Mucosa of rectum (tissue), 2 donors: ENCODE measurements around the gene DMAP1.
A peak's percentile ranks its signal among the peaks of the same experiment; 100 is the strongest.

Experiments used
- H3K27ac ChIP-seq, 2 donors: one replicate each; pipeline ENCODE4 v1.7.0; 2013; ENCODE audit warnings: inconsistent platforms in 2 of 2, low read depth in 2 of 2, low read length in 2 of 2
- H3K27me3 ChIP-seq, 2 donors: one replicate each; pipeline ENCODE4 v1.7.0; 2013; ENCODE audit warnings: low read length in 2 of 2; ENCODE audit not compliant: control insufficient read depth in 2 of 2, insufficient read depth in 2 of 2
- H3K36me3 ChIP-seq, 2 donors: one replicate each; pipeline ENCODE4 v1.7.0; 2013; ENCODE audit warnings: low read length in 2 of 2; ENCODE audit not compliant: control insufficient read depth in 2 of 2, insufficient read depth in 2 of 2
- H3K4me1 ChIP-seq, 2 donors: one replicate each; pipeline ENCODE4 v1.7.0; 2013; ENCODE audit warnings: low read length in 2 of 2, mild to moderate bottlenecking in 1 of 2; ENCODE audit not compliant: control insufficient read depth in 2 of 2, insufficient read depth in 2 of 2
- H3K4me3 ChIP-seq, 2 donors: one replicate each; pipeline ENCODE4 v1.7.0; 2013; ENCODE audit warnings: low read length in 2 of 2
- H3K9ac ChIP-seq, 2 donors: one replicate each; pipeline ENCODE4 v1.7.0; 2013; ENCODE audit warnings: low read length in 2 of 2, low read depth in 1 of 2, mild to moderate bottlenecking in 1 of 2
- H3K9me3 ChIP-seq, 2 donors: one replicate each; pipeline ENCODE4 v1.7.0; 2013; ENCODE audit warnings: low read length in 2 of 2; ENCODE audit not compliant: control insufficient read depth in 2 of 2
- donor health status: healthy.
- donor health status: Normal muscosa, but diverticular disease.

Gene DMAP1

GRCh38 chr1:44227211-44227610 is 13.9 kb downstream of the DMAP1 start:
- peaks cover 0 to 3% of the 10 kb centered on the region in 2 donors for H3K36me3 ChIP-seq
- no peaks in the 10 kb centered on the region for H3K9me3 ChIP-seq
- no peak overlapping the region for H3K9ac ChIP-seq
- H3K4me1 ChIP-seq, result peaks cover 0 to 5% of the 10 kb centered on the region in 2 donors
- no peak overlapping the region for H3K27ac ChIP-seq
- no peaks in the 10 kb centered on the region for H3K27me3 ChIP-seq
- no peak overlapping the region for H3K4me3 ChIP-seq

- Histone ChIP-seq H3K9me3 (no peaks in the 10 kb centered on the region), H3K27me3 (no peaks in the 10 kb centered on the region), H3K36me3 (no peaks in the 10 kb centered on the region), H3K4me1 (peaks cover 0 to 5% of the 10 kb centered on the region in 2 donors), H3K9ac (no peak overlapping the region), H3K27ac (no peak overlapping the region), H3K4me3 (no peak overlapping the region)
These were observed 14.9 kb downstream of the DMAP1 start for GRCh38 chr1:44228218-44228617.

GRCh38 chr1:44229435-44230167 is 16.3 kb downstream of the DMAP1 start:
- Histone ChIP-seq H3K4me3 (no peak overlapping the region), H3K9ac (no peak overlapping the region), H3K36me3 (no peaks in the 10 kb centered on the region), H3K4me1 (peaks cover 0 to 5% of the 10 kb centered on the region in 2 donors), H3K27ac (no peak overlapping the region), H3K9me3 (no peaks in the 10 kb centered on the region), H3K27me3 (no peaks in the 10 kb centered on the region)

GRCh38 chr1:44230796-44231195 is 17.5 kb downstream of the DMAP1 start:
- H3K4me3 ChIP-seq, result no peak overlapping the region
- H3K27me3 ChIP-seq, result no peaks in the 10 kb centered on the region
- H3K36me3 ChIP-seq, result no peaks in the 10 kb centered on the region
- H3K9me3 ChIP-seq, result no peaks in the 10 kb centered on the region
- no peak overlapping the region for H3K9ac ChIP-seq
- H3K4me1 ChIP-seq, result peaks cover 0 to 5% of the 10 kb centered on the region in 2 donors
- no peak overlapping the region for H3K27ac ChIP-seq

GRCh38 chr1:44233593-44233992 is 20.3 kb downstream of the DMAP1 start:
- H3K4me1 ChIP-seq, result peaks cover 20 to 22% of the 10 kb centered on the region in 2 donors
- no peak overlapping the region for H3K27ac ChIP-seq
- H3K4me3 ChIP-seq, result no peak overlapping the region
- H3K36me3 ChIP-seq, result no peaks in the 10 kb centered on the region
- H3K9ac ChIP-seq, result no peak overlapping the region
- no peaks in the 10 kb centered on the region for H3K27me3 ChIP-seq
- no peaks in the 10 kb centered on the region for H3K9me3 ChIP-seq

- peaks cover 0 to 4% of the 10 kb centered on the region in 2 donors for H3K36me3 ChIP-seq
- peaks cover 29 to 41% of the 10 kb centered on the region in 2 donors for H3K4me1 ChIP-seq
- no peak overlapping the region for H3K27ac ChIP-seq
- H3K9ac ChIP-seq, result no peak overlapping the region
- no peaks in the 10 kb centered on the region for H3K9me3 ChIP-seq
- H3K27me3 ChIP-seq, result no peaks in the 10 kb centered on the region
- H3K4me3 ChIP-seq, result no peak overlapping the region
These were observed 22.5 kb downstream of the DMAP1 start for GRCh38 chr1:44235808-44236207.

GRCh38 chr1:44236490-44237272 is 23.4 kb downstream of the DMAP1 start:
- Histone ChIP-seq H3K27me3 (no peaks in the 10 kb centered on the region), H3K9ac (no peak overlapping the region), H3K36me3 (peaks cover 0 to 4% of the 10 kb centered on the region in 2 donors), H3K4me3 (no peak overlapping the region), H3K27ac (no peak overlapping the region), H3K4me1 (peaks cover 30 to 44% of the 10 kb centered on the region in 2 donors), H3K9me3 (no peaks in the 10 kb centered on the region)

- Histone ChIP-seq H3K4me1 (peaks cover 30 to 44% of the 10 kb centered on the region in 2 donors), H3K4me3 (peak overlapping the region; percentile 25 to 41), H3K27ac (peak overlapping the region; percentile 53 to 65), H3K36me3 (peaks cover 0 to 4% of the 10 kb centered on the region in 2 donors), H3K9me3 (no peaks in the 10 kb centered on the region), H3K27me3 (no peaks in the 10 kb centered on the region), H3K9ac (peak overlapping the region; percentile 24 to 59)
These were observed 24.6 kb downstream of the DMAP1 start for GRCh38 chr1:44237721-44238457.

GRCh38 chr1:44238660-44239059 is 25.4 kb downstream of the DMAP1 start:
- Histone ChIP-seq H3K9ac (peak overlapping the region; percentile 8 to 59), H3K9me3 (no peaks in the 10 kb centered on the region), H3K27ac (peak overlapping the region; percentile 66 to 70), H3K4me3 (peak overlapping the region; percentile 25 to 41), H3K4me1 (peaks cover 30 to 44% of the 10 kb centered on the region in 2 donors), H3K36me3 (peaks cover 0 to 7% of the 10 kb centered on the region in 2 donors), H3K27me3 (no peaks in the 10 kb centered on the region)
